Tibial artery (tissue), 4 donors: ENCODE results near the gene SEMA3E.

Source experiments
- DNase-seq, 2 donors: peaks; one replicate each; pipeline ENCODE4 v3.0.0-alpha.2; 2019
- H3K27ac ChIP-seq, 2 donors: fragments of 200-600 bp; sonication (generic) in 1 of 2; 1 replicate in 1 of 2; 2 replicates in 1 of 2; pipeline ENCODE4 v1.5.1; 2018 to 2019; ENCODE audit warnings: mild to moderate bottlenecking in 1 of 2
- H3K27me3 ChIP-seq, 2 donors: fragments of 200-600 bp; sonication (generic) in 1 of 2; one replicate each; pipeline versions ENCODE4 v1.5.1 to v1.6.0; 2016 to 2019
- H3K36me3 ChIP-seq, 3 donors: fragments of 200-600 bp; sonication (generic) in 2 of 3; one replicate each; pipeline ENCODE4 v1.5.1; 2016 to 2019; ENCODE audit warnings: mild to moderate bottlenecking in 2 of 3
- H3K4me1 ChIP-seq, 4 donors: fragments of 200-600 bp; sonication (generic) in 2 of 4; 1 replicate in 3 of 4; 2 replicates in 1 of 4; pipeline ENCODE4 v1.5.1; 2016 to 2019
- H3K4me3 ChIP-seq, 2 donors: fragments of 200-600 bp; sonication (generic) in 1 of 2; 1 replicate in 1 of 2; 2 replicates in 1 of 2; pipeline ENCODE4 v1.5.1; 2018 to 2019; ENCODE audit warnings: mild to moderate bottlenecking in 2 of 2
- H3K9me3 ChIP-seq, 3 donors: fragments of 200-600 bp; sonication (generic) in 1 of 3; one replicate each; pipeline ENCODE4 v1.5.1; 2016 to 2019
- intact Hi-C: fragments of 100-400 bp; cut with DNase I; formaldehyde crosslinking; loops from one replicate; pipeline ENCODE4 v1.15.0; 2023; ENCODE audit warnings: low total_unique reads
- TF ChIP-seq, protein P1 (sequence below), 2 experiments: fragments of 200-600 bp in 1 of 2; fragments of 450-650 bp in 1 of 2; IDR thresholded peaks; one replicate each; pipeline ENCODE4 v1.5.1; 2017 to 2019; ENCODE audit warnings: antibody characterized with exemption in 2 of 2, mild to moderate bottlenecking in 1 of 2, moderate library complexity in 1 of 2

The SEMA3E gene

DNA sequence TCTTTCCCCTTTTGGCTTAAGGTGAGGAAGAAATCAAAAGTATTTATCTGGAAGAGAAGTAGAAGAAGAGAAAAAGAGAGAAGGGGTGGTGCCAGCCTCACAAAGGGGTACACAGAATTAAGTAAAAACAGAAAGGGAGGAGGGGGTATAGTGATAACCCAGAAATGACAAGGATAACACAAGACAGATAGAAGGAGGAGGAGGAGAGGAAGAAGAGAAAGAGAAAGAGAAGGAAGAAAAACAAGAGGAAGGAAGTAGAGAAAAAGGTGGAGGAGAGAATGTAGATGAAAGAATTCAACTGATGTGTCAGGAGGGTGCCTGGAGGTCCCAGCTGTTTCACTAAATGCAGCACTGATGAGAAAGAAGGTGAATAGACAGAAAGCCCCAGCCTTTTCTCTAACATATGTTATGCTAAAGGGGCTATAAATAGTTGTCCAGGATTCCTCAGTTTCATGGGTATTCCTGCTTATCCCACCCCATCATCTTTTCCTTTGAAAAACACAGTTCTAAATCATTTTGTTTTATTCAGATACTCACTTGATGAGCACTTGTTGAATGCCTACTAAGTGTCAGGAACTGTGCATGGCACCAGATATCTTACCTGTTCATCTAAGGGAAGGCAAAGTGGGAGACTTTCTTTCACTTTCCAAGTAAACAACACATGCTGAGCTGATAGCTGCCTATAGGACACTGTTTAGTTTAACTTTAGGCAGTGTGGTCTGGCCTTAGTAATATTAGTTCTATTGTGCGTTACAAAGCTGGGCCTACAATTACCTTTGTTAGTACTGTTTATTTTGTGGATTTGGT, 8.0 kb downstream of the SEMA3E start:
- H3K36me3 ChIP-seq = no peaks in the 10 kb centered on the region
- intact Hi-C loops = no loop called here
- H3K27ac ChIP-seq = no peak overlapping the region
- TF ChIP-seq, protein P1, sequence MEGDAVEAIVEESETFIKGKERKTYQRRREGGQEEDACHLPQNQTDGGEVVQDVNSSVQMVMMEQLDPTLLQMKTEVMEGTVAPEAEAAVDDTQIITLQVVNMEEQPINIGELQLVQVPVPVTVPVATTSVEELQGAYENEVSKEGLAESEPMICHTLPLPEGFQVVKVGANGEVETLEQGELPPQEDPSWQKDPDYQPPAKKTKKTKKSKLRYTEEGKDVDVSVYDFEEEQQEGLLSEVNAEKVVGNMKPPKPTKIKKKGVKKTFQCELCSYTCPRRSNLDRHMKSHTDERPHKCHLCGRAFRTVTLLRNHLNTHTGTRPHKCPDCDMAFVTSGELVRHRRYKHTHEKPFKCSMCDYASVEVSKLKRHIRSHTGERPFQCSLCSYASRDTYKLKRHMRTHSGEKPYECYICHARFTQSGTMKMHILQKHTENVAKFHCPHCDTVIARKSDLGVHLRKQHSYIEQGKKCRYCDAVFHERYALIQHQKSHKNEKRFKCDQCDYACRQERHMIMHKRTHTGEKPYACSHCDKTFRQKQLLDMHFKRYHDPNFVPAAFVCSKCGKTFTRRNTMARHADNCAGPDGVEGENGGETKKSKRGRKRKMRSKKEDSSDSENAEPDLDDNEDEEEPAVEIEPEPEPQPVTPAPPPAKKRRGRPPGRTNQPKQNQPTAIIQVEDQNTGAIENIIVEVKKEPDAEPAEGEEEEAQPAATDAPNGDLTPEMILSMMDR (IDR thresholded peaks at IDR 0.05) = no peak
- H3K4me1 ChIP-seq = no peaks in the 10 kb centered on the region
- H3K4me3 ChIP-seq = no peak overlapping the region
- DNase-seq = no peak
- H3K27me3 ChIP-seq = no peaks in the 10 kb centered on the region
- H3K9me3 ChIP-seq = no peaks in the 10 kb centered on the region

DNA sequence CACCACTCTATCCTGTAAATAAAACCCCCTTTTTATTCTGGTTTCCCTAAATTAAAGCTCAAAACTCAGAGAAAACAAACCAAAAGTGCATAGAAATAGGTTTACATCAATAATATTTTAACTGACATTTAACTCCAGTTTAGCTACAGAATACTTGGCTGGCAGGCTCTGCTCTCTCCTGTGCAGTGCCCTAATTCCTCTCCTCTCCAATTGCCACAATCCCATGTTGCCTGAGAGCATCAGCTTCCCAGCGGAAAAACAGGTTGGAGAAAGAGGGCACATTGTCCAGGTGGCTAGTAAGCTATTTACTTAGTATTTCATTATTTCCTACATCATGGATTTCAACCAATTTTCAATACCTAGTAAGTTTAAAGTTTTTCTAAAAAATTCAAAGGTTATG, 8.7 kb downstream of the SEMA3E start:
- no peak for DNase-seq
- Histone ChIP-seq H3K27me3 (no peaks in the 10 kb centered on the region), H3K36me3 (no peaks in the 10 kb centered on the region), H3K4me3 (no peak overlapping the region), H3K27ac (no peak overlapping the region), H3K9me3 (no peaks in the 10 kb centered on the region), H3K4me1 (no peaks in the 10 kb centered on the region)
- intact Hi-C loops = no loop called here
- TF ChIP-seq, protein P1 (IDR thresholded peaks at IDR 0.05) = no peak

DNA sequence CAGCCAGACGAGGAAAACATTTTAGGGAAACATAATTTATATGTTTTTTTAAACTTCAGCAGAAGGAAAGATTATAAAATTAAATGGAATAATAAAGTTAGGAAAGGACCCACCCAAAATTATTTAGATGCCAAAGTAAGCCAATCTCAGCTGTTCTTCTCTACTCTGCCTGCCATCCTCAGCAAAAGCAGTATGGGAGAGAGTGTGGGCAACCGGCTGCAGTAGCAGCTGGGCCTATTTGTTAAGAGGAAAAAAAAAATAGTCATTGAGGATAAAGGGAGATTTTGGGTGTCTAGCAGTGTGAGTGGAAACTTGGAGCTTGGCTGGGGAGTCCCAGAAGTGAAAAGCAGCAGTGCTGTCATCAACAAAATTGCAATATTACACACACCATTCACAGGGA, 15.4 kb downstream of the SEMA3E start:
- no peaks in the 10 kb centered on the region for H3K36me3 ChIP-seq
- DNase-seq = no peak
- H3K4me1 ChIP-seq = no peaks in the 10 kb centered on the region
- H3K27ac ChIP-seq = no peak overlapping the region
- intact Hi-C loops = no loop called here
- H3K27me3 ChIP-seq = no peaks in the 10 kb centered on the region
- TF ChIP-seq, protein P1 (IDR thresholded peaks at IDR 0.05) = no peak
- no peak overlapping the region for H3K4me3 ChIP-seq
- H3K9me3 ChIP-seq = no peaks in the 10 kb centered on the region

GRCh38 chr7:83629117-83629880, 19.6 kb downstream of the SEMA3E start:
- no peak for DNase-seq
- no peaks in the 10 kb centered on the region for H3K9me3 ChIP-seq
- H3K4me1 ChIP-seq = no peaks in the 10 kb centered on the region
- intact Hi-C loops = no loop called here
- H3K27ac ChIP-seq = no peak overlapping the region
- no peak overlapping the region for H3K4me3 ChIP-seq
- no peaks in the 10 kb centered on the region for H3K27me3 ChIP-seq
- TF ChIP-seq, protein P1 (IDR thresholded peaks at IDR 0.05) = no peak
- no peaks in the 10 kb centered on the region for H3K36me3 ChIP-seq

DNA sequence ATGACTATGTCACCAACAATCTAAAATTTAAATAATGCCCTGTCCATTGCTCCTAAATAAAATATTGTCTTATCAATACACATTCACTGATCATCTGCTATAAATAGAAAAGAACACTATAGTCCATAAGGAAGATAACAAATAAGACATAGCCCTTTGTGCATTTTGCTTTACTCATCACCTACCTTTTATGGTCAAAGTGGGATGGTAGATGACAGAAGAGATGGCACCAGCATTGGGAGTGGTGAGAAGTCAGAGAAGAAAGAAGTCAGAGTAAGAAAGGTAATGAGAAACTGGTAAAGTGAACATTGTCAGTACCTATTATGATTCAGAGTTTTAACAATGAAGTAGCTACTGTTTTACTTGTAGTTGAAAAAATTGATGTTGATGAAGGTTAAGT, 31.1 kb downstream of the SEMA3E start:
- Histone ChIP-seq H3K9me3 (no peaks in the 10 kb centered on the region), H3K4me1 (no peaks in the 10 kb centered on the region), H3K4me3 (no peak overlapping the region), H3K36me3 (no peaks in the 10 kb centered on the region), H3K27me3 (no peaks in the 10 kb centered on the region), H3K27ac (no peak overlapping the region)
- TF ChIP-seq, protein P1 (IDR thresholded peaks at IDR 0.05) = no peak
- intact Hi-C loops = no loop called here
- DNase-seq = no peak
